Psoas muscle (tissue), 8 donors: ENCODE data around the gene USP46. TPM values are rescaled to one million over a fixed set of nuclear protein-coding genes. Genes with fewer than 3 reads are reported as not detected.
A peak's percentile ranks its signal among the peaks of the same experiment; 100 is the strongest.

Source experiments
- ATAC-seq, 4 donors: fragments of 200-7000 bp; cut with Tn5 transposase; one replicate each; pipeline ENCODE4 v1.9.1; 2020; ENCODE audit warnings: moderate library complexity in 3 of 4, mild to moderate bottlenecking in 2 of 4
- DNase-seq, 2 donors: peaks; one replicate each; pipeline ENCODE4 v3.0.0-alpha.2; 2020
- H3K27ac ChIP-seq: fragments of 200-600 bp; one replicate; pipeline ENCODE4 v1.8.0; 2022
- H3K27me3 ChIP-seq, 3 donors: fragments of 200-600 bp in 1 of 3; one replicate each; pipeline versions ENCODE4 v1.6.1 to v1.8.0; 2013 to 2022; ENCODE audit warnings: low read length in 2 of 3, mild to moderate bottlenecking in 2 of 3, moderate library complexity in 1 of 3; ENCODE audit not compliant: insufficient read depth in 3 of 3
- H3K36me3 ChIP-seq, 2 donors: fragments of 200-600 bp in 1 of 2; one replicate each; pipeline versions ENCODE4 v1.6.1 to v1.8.0; 2013 to 2022; ENCODE audit warnings: low read depth in 1 of 2, mild to moderate bottlenecking in 1 of 2, moderate library complexity in 1 of 2; ENCODE audit not compliant: insufficient read depth in 1 of 2
- H3K4me1 ChIP-seq: fragments of 200-600 bp; one replicate; pipeline ENCODE4 v1.8.0; 2022
- H3K4me3 ChIP-seq: fragments of 200-600 bp; one replicate; pipeline ENCODE4 v1.8.0; 2022; ENCODE audit warnings: mild to moderate bottlenecking
- H3K9me3 ChIP-seq: fragments of 200-600 bp; one replicate; pipeline ENCODE4 v1.8.0; 2022
- WGBS, 3 donors: extraction: QIAGEN DNeasy Blood & Tissue Kit; methylation state at CpG; one replicate each; pipeline versions ENCODE4 v1.1.6 to v1.1.7; 2013; 5-methylcytosine and 5-hydroxymethylcytosine counted together
- intact Hi-C, 2 donors: fragments of 100-400 bp; cut with DNase I; formaldehyde crosslinking; loops; one replicate each; pipeline versions ENCODE4 v1.11.0 to v1.14.2; 2022
- polyA plus RNA-seq, 3 donors: library from polyadenylated mRNA; stranded (reverse); fragments of 200-250 nt; gene quantifications; one replicate each; pipeline ENCODE4 v1.2.3, GENCODE V29; 2013
- total RNA-seq, 4 donors: library from RNA; stranded (reverse); fragmentation: NEBNext Ultra II Directional in 2 of 4; extraction: Animal tissue kit (Norgen Biotek cat#: 25700) in 2 of 4; gene quantifications; one replicate each; pipeline versions ENCODE4 v1.2.1 to v1.2.4, GENCODE V29; 2021 to 2023
- TF ChIP-seq, protein P1 (sequence below): fragments of 200-600 bp; IDR thresholded peaks from one replicate; pipeline ENCODE4 v1.8.0; 2022; ENCODE audit warnings: antibody characterized with exemption
- donor health status: healthy with polysubstance abuse.
- donor health status: DM: no; HTN: no; CAD: no; lungs with moderate emphysema.
- donor health status: Bipolar disorder and iron deficiency.
- donor health status: healthy.
- donor health status: DM: yes; HTN: yes; CAD: no.
- donor health status: DM: no; HTN: no; CAD: no.
- donor health status: DM: no; HTN: no; CAD: no.
- donor health status: DM: yes; HTN: yes; CAD: no.

The USP46 gene
- total and polyA plus RNA-seq, 7 donors, result 3.0 to 28.2 (median 13.0) TPM

DNA sequence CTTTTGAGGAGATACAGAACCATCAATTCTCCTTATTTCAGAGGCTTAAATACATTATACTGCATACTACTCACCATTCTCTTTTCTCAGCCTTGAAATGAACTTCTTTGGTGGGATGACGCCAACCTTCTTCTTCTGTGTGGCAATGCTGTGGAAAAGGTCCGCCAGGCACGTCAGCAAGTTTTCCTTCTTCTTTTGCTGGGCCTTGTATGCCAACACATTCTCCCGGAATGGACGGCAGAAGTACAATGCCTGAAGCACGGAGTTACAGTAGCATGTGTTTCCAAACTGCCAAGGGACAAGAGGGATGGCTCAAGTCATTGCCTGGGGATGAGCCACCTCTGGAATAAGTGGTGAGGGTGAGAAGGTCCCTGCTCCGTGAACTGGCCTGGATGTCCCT, 31.2 kb downstream of the USP46 start:
- ATAC-seq (peak in 2 of 4 donors; percentile 48 to 49), DNase-seq (peak in 1 of 2 donors; percentile 15)
- H3K36me3 ChIP-seq, result peaks cover 0 to 21% of the 10 kb centered on the region in 2 donors
- no peaks in the 10 kb centered on the region for H3K27me3 ChIP-seq
- 68 to 81% (median 71%) methylated on average over 7 of the region's 7 CpGs for WGBS, 3 donors
- TF ChIP-seq, protein P1, sequence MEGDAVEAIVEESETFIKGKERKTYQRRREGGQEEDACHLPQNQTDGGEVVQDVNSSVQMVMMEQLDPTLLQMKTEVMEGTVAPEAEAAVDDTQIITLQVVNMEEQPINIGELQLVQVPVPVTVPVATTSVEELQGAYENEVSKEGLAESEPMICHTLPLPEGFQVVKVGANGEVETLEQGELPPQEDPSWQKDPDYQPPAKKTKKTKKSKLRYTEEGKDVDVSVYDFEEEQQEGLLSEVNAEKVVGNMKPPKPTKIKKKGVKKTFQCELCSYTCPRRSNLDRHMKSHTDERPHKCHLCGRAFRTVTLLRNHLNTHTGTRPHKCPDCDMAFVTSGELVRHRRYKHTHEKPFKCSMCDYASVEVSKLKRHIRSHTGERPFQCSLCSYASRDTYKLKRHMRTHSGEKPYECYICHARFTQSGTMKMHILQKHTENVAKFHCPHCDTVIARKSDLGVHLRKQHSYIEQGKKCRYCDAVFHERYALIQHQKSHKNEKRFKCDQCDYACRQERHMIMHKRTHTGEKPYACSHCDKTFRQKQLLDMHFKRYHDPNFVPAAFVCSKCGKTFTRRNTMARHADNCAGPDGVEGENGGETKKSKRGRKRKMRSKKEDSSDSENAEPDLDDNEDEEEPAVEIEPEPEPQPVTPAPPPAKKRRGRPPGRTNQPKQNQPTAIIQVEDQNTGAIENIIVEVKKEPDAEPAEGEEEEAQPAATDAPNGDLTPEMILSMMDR, result no peak
- no peak overlapping the region for H3K27ac ChIP-seq
- H3K4me3 ChIP-seq, result no peak overlapping the region
- intact Hi-C loops, result no loop called here
- peaks cover 21% of the 10 kb centered on the region for H3K4me1 ChIP-seq
- H3K9me3 ChIP-seq, result no peaks in the 10 kb centered on the region

- WGBS, 3 donors, result 84 to 96% (median 89%) methylated on average over 1 of the region's 1 CpG
- Histone ChIP-seq H3K27ac (no peak overlapping the region), H3K4me3 (no peak overlapping the region), H3K4me1 (peaks cover 21% of the 10 kb centered on the region), H3K36me3 (peaks cover 0 to 21% of the 10 kb centered on the region in 2 donors), H3K9me3 (no peaks in the 10 kb centered on the region), H3K27me3 (no peaks in the 10 kb centered on the region)
- TF ChIP-seq, protein P1, result no peak
- DNase-seq (no peak), ATAC-seq (no peak)
- intact Hi-C loops, result no loop called here
Observed at GRCh38 chr4:52625216-52625615, 33.9 kb downstream of the USP46 start.

GRCh38 chr4:52622564-52622963, 36.5 kb downstream of the USP46 start:
- ATAC-seq, result no peak
- Histone ChIP-seq H3K27ac (no peak overlapping the region), H3K4me3 (no peak overlapping the region), H3K9me3 (no peaks in the 10 kb centered on the region), H3K4me1 (peaks cover 11% of the 10 kb centered on the region), H3K27me3 (no peaks in the 10 kb centered on the region), H3K36me3 (peaks cover 0 to 21% of the 10 kb centered on the region in 2 donors)
- intact Hi-C loops, result no loop called here
- no peak for DNase-seq
- 79 to 90% (median 80%) methylated on average over 3 of the region's 3 CpGs for WGBS, 3 donors
- TF ChIP-seq, protein P1, result no peak

DNA sequence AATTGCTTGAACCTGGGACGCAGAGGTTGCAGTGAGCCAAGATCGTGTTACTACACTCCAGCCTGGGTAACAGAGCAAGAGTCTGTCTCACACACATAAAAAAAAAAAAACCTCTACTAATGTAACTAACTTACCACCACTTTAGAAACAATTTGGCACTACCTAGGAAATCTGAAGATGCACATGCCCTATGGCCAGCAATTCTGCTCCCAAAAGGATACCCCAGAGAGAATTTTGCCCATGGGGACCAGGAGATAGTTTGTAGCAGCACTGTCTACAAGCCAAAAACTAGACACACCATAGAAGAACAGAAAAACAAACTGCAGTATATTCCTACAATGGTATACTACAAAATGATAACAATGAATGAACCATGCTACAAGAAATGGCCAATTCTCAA, 37.5 kb downstream of the USP46 start:
- 94 to 97% (median 97%) methylated on average over 2 of the region's 2 CpGs for WGBS, 3 donors
- TF ChIP-seq, protein P1, result no peak
- H3K4me1 ChIP-seq, result peaks cover 11% of the 10 kb centered on the region
- DNase-seq, result no peak
- H3K36me3 ChIP-seq, result peaks cover 0 to 11% of the 10 kb centered on the region in 2 donors
- no peak for ATAC-seq
- H3K27me3 ChIP-seq, result no peaks in the 10 kb centered on the region
- no peak overlapping the region for H3K27ac ChIP-seq
- H3K4me3 ChIP-seq, result no peak overlapping the region
- H3K9me3 ChIP-seq, result no peaks in the 10 kb centered on the region
- intact Hi-C loops, result no loop called here

DNA sequence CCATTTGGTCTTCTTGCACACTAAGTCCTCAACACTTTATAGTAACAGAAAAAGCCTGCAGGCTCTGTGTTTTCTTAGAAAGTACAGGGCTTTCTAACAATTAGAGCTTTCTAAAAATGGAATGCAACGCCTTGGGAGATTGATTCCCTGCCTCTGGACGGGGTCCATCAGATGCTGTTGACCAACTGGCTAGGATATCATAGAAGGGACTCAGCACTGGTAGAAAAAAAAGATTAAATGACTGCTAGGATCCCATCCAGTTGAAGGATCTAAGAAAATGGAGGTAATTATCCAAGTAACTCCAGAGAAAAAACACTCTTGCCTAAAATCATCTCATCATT, 39.5 kb downstream of the USP46 start:
- Histone ChIP-seq H3K4me1 (peaks cover 11% of the 10 kb centered on the region), H3K9me3 (no peaks in the 10 kb centered on the region), H3K4me3 (no peak overlapping the region), H3K27me3 (no peaks in the 10 kb centered on the region), H3K36me3 (no peaks in the 10 kb centered on the region), H3K27ac (no peak overlapping the region)
- 13 to 21% (median 19%) methylated on average over 2 of the region's 2 CpGs for WGBS, 3 donors
- ATAC-seq, result peak; percentile 59 to 81 (median 70)
- TF ChIP-seq, protein P1, result no peak
- intact Hi-C loops, result no loop called here
- DNase-seq, result peak in 1 of 2 donors; percentile 54
